K562 (cell line): ENCODE results near the gene BCO1. TPM values are rescaled to one million over a fixed set of nuclear protein-coding genes. Genes with fewer than 3 reads are reported as not detected.

ENCODE experiments used
- CHD2 ChIP-seq: IDR thresholded peaks from 2 replicates; pipeline ENCODE4 v1.6.1; 2011; ENCODE audit warnings: low read depth, low read length
- CHD4 ChIP-seq: fragments of 200-600 bp; sonication (generic); IDR thresholded peaks from 3 replicates; pipeline ENCODE4 v1.6.1; 2012; ENCODE audit warnings: low read depth, mild to moderate bottlenecking, mixed read lengths, low read length, inconsistent platforms; ENCODE audit not compliant: insufficient read depth, insufficient replicate concordance, poor library complexity, severe bottlenecking
- COPS2 ChIP-seq: fragments of 450-650 bp; conservative IDR thresholded peaks from 2 replicates; pipeline ENCODE4 v1.6.1; 2016; ENCODE audit warnings: mild to moderate bottlenecking, moderate library complexity
- DMBX1 ChIP-seq: fragments of 250-450 bp; sonication (Bioruptor Pico); IDR thresholded peaks from 2 replicates; pipeline ENCODE4 v1.8.0; 2022; ENCODE audit warnings: inconsistent platforms, mild to moderate bottlenecking, moderate library complexity, borderline replicate concordance
- E2F3 ChIP-seq: fragments of 250-450 bp; sonication (Bioruptor Pico); IDR thresholded peaks from 2 replicates; pipeline ENCODE4 v1.4.0; 2020; ENCODE audit warnings: mild to moderate bottlenecking
- FOXJ3 ChIP-seq: sonication (generic); formaldehyde crosslinking; IDR thresholded peaks from 2 replicates; pipeline ENCODE4 v1.4.0; 2020; ENCODE audit warnings: mild to moderate bottlenecking, missing genetic modification reagents
- GTF2B ChIP-seq: IDR thresholded peaks from 2 replicates; pipeline ENCODE4 v1.6.1; 2011; ENCODE audit not compliant: insufficient read length; ENCODE audit errors: extremely low read depth
- HDAC1 ChIP-seq, 2 experiments: fragments of 450-650 bp; IDR thresholded peaks; 2 replicates each; pipeline ENCODE4 v1.6.1; 2016 to 2017; ENCODE audit warnings: inconsistent platforms in 1 of 2, mild to moderate bottlenecking in 1 of 2, moderate library complexity in 1 of 2
- JUN ChIP-seq, 2 experiments: sonication (generic) in 1 of 2; formaldehyde crosslinking in 1 of 2; IDR thresholded peaks; 2 replicates each; pipeline versions ENCODE4 v1.6.1 to v1.8.0; 2012 to 2022; ENCODE audit warnings: borderline replicate concordance in 2 of 2, mild to moderate bottlenecking in 2 of 2, improper control_type of control experiment in 1 of 2, low read depth in 1 of 2, low read length in 1 of 2, missing genetic modification reagents in 1 of 2
- MCM5 ChIP-seq: fragments of 450-650 bp; IDR thresholded peaks from 2 replicates; pipeline ENCODE4 v1.6.1; 2016; ENCODE audit warnings: low read depth
- MEIS2 ChIP-seq: fragments of 450-650 bp; IDR thresholded peaks from 2 replicates; pipeline ENCODE4 v1.6.1; 2014; ENCODE audit warnings: mild to moderate bottlenecking; ENCODE audit not compliant: partially characterized antibody
- POLR2B ChIP-seq: fragments of 450-650 bp; IDR thresholded peaks from 2 replicates; pipeline ENCODE4 v1.6.1; 2018; ENCODE audit warnings: low read depth; ENCODE audit not compliant: partially characterized antibody
- RBM17 ChIP-seq: fragments of 200-400 bp; formaldehyde crosslinking; IDR thresholded peaks from 2 replicates; pipeline ENCODE4 v1.6.1; 2017; ENCODE audit warnings: low read depth, mild to moderate bottlenecking, low read length, borderline replicate concordance
- SREBF2 ChIP-seq: sonication (generic); formaldehyde crosslinking; IDR thresholded peaks from 2 replicates; pipeline ENCODE4 v1.4.0; 2020; ENCODE audit warnings: mild to moderate bottlenecking, missing genetic modification reagents
- TRIM28 ChIP-seq: fragments of 450-650 bp; IDR thresholded peaks from 2 replicates; pipeline ENCODE4 v1.6.1; 2017
- ZFP36 ChIP-seq: fragments of 150-350 bp; IDR thresholded peaks from 2 replicates; pipeline ENCODE4 v1.6.1; 2018; ENCODE audit warnings: low read length, low read depth; ENCODE audit not compliant: partially characterized antibody
- ZNF12 ChIP-seq: sonication (generic); formaldehyde crosslinking; IDR thresholded peaks from 2 replicates; pipeline ENCODE4 v1.4.0; 2020; ENCODE audit warnings: mild to moderate bottlenecking, missing genetic modification reagents
- ZNF212 ChIP-seq: fragments of 450-650 bp; formaldehyde crosslinking; IDR thresholded peaks from 2 replicates; pipeline ENCODE4 v1.4.0; 2020; ENCODE audit warnings: mild to moderate bottlenecking
- ZNF551 ChIP-seq: fragments of 250-450 bp; sonication (Bioruptor Pico); IDR thresholded peaks from 2 replicates; pipeline ENCODE4 v1.5.0; 2021; ENCODE audit warnings: mild to moderate bottlenecking, moderate library complexity
- ZNF778 ChIP-seq: fragments of 450-650 bp; formaldehyde crosslinking; IDR thresholded peaks from 2 replicates; pipeline ENCODE4 v1.4.0; 2020; ENCODE audit warnings: mild to moderate bottlenecking, moderate library complexity
- polyA plus RNA-seq, 8 experiments: library from polyadenylated mRNA; depleted of rRNA in 4 of 8; stranded (reverse) in 5 of 8; unstranded in 3 of 8; fragments of >200 nt; fragmentation: Nextera tagmentation in 2 of 8; fragmentation: Illumina TruSeq in 1 of 8; extraction: Ambion mirVana in 2 of 8; extraction: Trizol in 1 of 8; gene quantifications; 2 replicates each; pipeline versions ENCODE4 v1.2.1 to v1.2.3, GENCODE V29; 2011 to 2014; ENCODE audit warnings: inconsistent platforms in 1 of 8, missing spikeins in 1 of 8
- total RNA-seq, 7 experiments: library from RNA; depleted of rRNA in 6 of 7; stranded (reverse); fragments of >200 nt in 6 of 7; fragmentation: Illumina TruSeq in 2 of 7; extraction: Trizol in 2 of 7; gene quantifications; 2 replicates each; pipeline versions ENCODE4 v1.2.1 to v1.2.3, GENCODE V29; 2011 to 2021; ENCODE audit warnings: low replicate concordance in 1 of 7
- TF ChIP-seq, protein P1 (sequence below), 3 experiments: fragments of 200-800 bp in 1 of 3; fragments of 250-450 bp in 1 of 3; fragments of 450-650 bp in 1 of 3; sonication (Bioruptor Pico) in 1 of 3; sonication (Bioruptor generic) in 1 of 3; formaldehyde crosslinking in 1 of 3; IDR thresholded peaks; 2 replicates each; pipeline versions ENCODE4 v1.6.1 to v1.8.0; 2016 to 2022; ENCODE audit warnings: mild to moderate bottlenecking in 2 of 3, missing genetic modification characterization in 2 of 3, missing compliant biosample characterization in 1 of 3, moderate library complexity in 1 of 3

Gene BCO1
- total and polyA plus RNA-seq, 9 of the 15 experiments (the other 6 are each of a cell fraction or from before 2014, with no cell fraction given), result not detected

DNA sequence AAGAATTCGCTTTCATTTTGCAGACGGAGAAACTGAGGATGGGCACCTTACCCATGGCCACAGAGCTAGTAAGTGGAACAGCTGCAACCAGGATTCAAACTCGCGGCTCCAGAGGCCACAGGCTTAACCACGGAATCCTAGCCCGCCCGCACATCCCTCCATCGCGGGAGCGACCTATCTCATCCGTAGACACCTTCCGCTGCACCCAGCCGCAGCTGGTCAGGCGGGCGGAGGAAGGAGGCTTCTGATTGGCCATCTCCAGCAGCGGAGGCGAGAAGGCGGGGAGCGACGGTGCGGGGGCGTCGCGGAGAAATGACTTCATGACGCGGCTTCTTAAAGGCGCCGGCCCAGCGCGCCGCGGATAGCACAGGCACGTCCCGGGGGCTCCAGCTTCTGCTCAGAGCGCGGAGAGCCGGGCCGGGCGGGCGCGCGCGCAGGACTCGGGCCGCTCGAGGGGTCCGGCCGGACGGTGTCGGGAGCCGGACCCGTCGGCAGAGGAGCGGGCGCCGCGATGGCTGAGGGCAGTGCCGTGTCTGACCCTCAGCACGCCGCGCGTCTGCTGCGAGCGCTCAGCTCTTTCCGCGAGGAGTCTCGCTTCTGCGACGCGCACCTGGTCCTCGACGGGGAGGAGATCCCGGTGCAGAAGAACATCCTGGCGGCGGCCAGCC lies 76.2 kb downstream of the BCO1 start, which contains the start of gene GAN (continued):
- TF ChIP-seq GTF2B (no peak), CHD2 (peak; percentile 65; the same call in 1 of the 2 replicates), FOXJ3 (CRISPR knock-in tag) (no peak), CHD4 (no peak), JUN (IDR thresholded peaks at IDR 0.05; ENCODE audit: borderline replicate concordance, low read depth, low read length) (no peak), JUN (CRISPR knock-in tag; IDR thresholded peaks at IDR 0.05; ENCODE audit: borderline replicate concordance) (no peak), MCM5 (no peak), SREBF2 (no peak), RBM17 (no peak), TRIM28 (no peak; the same call in 1 of the 2 replicates), E2F3 (CRISPR knock-in tag) (0 out of 2 replicates have a peak, but pooled peaks have one; percentile 53), ZNF778 (no peak), ZNF212 (CRISPR knock-in tag) (no peak), ZNF551 (CRISPR knock-in tag) (no peak), MEIS2 (no peak), ZFP36 (no peak), POLR2B (peak; percentile 69), DMBX1 (CRISPR knock-in tag) (peak; percentile 52; the same call in 1 of the 2 replicates), HDAC1 (IDR thresholded peaks at IDR 0.05) (peak in 1 of 2 experiments; percentile 83; a peak in 2 of 4 replicates), COPS2 (no peak), ZNF12 (peak; percentile 74; the same call in 1 of the 2 replicates)
- TF ChIP-seq, protein P1, sequence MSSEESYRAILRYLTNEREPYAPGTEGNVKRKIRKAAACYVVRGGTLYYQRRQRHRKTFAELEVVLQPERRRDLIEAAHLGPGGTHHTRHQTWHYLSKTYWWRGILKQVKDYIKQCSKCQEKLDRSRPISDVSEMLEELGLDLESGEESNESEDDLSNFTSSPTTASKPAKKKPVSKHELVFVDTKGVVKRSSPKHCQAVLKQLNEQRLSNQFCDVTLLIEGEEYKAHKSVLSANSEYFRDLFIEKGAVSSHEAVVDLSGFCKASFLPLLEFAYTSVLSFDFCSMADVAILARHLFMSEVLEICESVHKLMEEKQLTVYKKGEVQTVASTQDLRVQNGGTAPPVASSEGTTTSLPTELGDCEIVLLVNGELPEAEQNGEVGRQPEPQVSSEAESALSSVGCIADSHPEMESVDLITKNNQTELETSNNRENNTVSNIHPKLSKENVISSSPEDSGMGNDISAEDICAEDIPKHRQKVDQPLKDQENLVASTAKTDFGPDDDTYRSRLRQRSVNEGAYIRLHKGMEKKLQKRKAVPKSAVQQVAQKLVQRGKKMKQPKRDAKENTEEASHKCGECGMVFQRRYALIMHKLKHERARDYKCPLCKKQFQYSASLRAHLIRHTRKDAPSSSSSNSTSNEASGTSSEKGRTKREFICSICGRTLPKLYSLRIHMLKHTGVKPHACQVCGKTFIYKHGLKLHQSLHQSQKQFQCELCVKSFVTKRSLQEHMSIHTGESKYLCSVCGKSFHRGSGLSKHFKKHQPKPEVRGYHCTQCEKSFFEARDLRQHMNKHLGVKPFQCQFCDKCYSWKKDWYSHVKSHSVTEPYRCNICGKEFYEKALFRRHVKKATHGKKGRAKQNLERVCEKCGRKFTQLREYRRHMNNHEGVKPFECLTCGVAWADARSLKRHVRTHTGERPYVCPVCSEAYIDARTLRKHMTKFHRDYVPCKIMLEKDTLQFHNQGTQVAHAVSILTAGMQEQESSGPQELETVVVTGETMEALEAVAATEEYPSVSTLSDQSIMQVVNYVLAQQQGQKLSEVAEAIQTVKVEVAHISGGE (CRISPR knock-in tag; IDR thresholded peaks at IDR 0.05), result peak in 1 of 3 experiments; percentile 73; a peak in 2 of 6 replicates
